ACHN (cell line): ENCODE data around the gene DSG4.
A peak's percentile ranks its signal among the peaks of the same experiment; 100 is the strongest.
"Not testable (repeated sequence)": the region's sequence is repeated elsewhere in the genome, so short reads cannot be mapped to it uniquely, and the experiment has no call there.

Experiments
- DNase-seq: peaks from one replicate; pipeline ENCODE4 v3.0.0-alpha.2; 2015
- in situ Hi-C: cut with HindIII; loops from 2 replicates; pipeline ENCODE4 v1.10.0; 2017; ENCODE audit warnings: low sequenced_read_pairs, low pct_ligation_motif_present, low pct_unique_long_range_greater_than_20kb

The DSG4 gene

DNA sequence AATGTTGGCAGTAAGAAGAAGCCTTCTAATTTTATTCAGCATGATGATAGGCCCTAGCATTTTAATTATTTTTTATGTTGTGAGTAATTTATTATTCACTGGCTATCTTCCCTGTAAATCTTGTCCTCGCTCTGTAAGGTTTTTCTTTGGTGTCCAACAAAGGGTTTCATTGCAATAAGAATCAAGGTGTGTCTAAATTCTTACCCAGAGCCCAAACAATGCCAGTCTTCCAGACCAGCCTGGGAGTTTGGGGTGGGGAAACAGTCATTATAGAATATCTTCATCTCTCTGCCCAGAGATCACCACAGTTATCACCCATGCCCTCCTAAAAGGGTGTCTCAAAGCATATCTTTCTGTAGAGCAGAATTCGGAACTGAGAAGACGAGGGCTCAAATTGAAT is at the start of gene DSG4:
DSG4 (plus strand) TSS at position 301 of the 400 bp plus-strand sequence. CDS start 135 bp downstream, outside the sequence.
- no peak for DNase-seq
- in situ Hi-C loops = no loop called here

GRCh38 chr18:31329787-31330438 is 46.7 kb upstream of the DSG4 start:
- in situ Hi-C loops = no loop called here
- DNase-seq = no peak

DNA sequence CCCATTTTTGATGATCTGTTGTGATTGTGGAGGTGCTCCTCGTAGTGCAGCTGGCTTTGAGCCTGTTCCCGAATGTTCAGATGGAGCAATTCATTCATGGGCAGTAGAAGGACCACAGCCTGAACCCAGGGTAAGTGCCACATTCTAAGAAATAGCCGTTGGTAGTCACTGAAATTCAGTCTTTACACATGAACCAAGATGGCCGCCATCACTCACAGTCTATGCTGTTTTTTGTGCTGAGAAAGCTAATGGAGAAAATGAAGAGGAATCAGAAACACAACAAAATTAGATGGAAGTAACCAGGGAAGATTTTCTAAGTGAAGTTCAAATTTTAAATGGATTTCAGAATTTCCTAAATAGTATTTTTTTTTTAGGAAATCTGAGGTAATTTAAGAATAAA is 33.1 kb upstream of the DSG4 start:
- in situ Hi-C loops = no loop called here
- no peak for DNase-seq

DNA sequence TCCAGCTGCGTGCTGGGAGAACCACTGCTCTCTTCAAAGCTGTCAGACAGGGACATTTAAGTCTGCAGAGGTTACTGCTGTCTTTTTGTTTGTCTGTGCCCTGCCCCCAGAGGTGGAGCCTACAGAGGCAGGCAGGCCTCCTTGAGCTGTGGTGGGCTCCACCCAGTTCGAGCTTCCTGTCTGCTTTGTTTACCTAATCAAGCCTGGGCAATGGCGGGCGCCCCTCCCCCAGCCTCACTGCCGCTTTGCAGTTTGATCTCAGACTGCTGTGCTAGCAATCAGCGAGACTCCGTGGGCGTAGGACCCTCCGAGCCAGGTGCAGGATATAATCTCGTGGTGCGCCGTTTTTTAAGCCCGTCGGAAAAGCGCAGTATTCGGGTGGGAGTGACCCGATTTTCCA is 23.2 kb upstream of the DSG4 start:
- in situ Hi-C loops, DNase-seq: not testable (repeated sequence)

- DNase-seq = no peak
Measured at GRCh38 chr18:31354990-31355389, 21.6 kb upstream of the DSG4 start.

GRCh38 chr18:31356025-31356424 is 20.6 kb upstream of the DSG4 start:
- in situ Hi-C loops = no loop called here
- DNase-seq = no peak

More at GRCh38 chr18:31354990-31355389, 21.6 kb upstream of the DSG4 start:
- in situ Hi-C loops = no loop called here

DNA sequence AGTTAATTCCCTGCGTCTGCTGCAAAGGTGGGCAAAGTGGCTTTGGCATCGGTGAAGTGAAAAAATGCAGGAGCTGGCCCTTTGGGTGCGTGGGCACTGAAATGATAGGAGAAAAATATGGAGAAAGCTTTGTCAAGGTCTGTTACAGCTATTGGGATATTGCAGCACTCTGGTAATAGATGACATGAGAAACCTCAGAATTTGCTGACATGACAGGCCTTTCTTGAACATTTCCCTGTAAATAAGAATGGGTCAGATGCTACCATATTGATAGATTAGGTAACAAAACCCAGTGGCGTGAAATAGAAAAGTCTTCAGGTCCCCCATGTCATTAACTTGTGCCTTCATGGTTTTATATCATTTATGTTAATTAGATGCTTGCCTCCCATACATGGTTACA is 12.4 kb upstream of the DSG4 start:
- in situ Hi-C loops = no loop called here
- DNase-seq = no peak

DNA sequence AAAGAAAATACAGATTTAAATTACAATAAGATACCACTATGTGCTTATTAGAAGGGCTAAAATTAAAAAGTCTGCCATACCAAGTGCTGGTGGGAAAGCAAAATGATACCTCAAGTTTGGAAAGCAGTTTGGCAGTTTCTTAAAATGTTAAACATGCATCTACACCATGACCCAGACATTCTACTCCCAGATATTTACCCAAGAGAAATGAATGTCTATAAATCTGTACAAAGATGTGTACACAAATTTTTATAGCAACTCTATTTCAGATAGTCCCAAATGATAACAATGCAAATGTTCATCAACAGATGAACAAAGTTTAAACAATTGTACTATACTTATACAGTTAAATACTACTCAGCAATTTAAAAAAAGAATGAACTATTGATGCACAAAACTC is 7.1 kb upstream of the DSG4 start:
- in situ Hi-C loops = no loop called here

DNA sequence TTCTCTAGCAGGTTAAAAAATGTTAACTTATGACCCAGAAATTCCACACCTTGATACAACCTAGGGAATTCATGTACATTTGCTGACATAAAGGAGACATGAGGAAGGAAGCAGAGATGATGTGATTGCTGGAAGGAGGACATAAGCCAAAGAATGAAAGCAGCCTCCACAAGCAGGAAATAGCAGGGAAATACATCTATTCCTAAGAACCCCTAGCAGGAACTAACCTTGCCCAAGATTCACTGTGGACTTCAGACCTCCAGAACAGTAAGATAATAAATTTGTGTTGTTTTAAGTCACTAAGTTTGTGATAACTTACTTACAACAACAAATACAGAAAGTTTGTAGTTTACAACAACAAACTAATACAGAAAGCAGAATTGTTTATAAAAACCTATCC is 4.6 kb upstream of the DSG4 start:
- in situ Hi-C loops = no loop called here
- no peak for DNase-seq

More for the DNA sequence above, 7.1 kb upstream of the DSG4 start:
- no peak for DNase-seq

- DNase-seq = no peak
- in situ Hi-C loops = no loop called here
Measured at GRCh38 chr18:31373641-31374040, 2.9 kb upstream of the DSG4 start.

DNA sequence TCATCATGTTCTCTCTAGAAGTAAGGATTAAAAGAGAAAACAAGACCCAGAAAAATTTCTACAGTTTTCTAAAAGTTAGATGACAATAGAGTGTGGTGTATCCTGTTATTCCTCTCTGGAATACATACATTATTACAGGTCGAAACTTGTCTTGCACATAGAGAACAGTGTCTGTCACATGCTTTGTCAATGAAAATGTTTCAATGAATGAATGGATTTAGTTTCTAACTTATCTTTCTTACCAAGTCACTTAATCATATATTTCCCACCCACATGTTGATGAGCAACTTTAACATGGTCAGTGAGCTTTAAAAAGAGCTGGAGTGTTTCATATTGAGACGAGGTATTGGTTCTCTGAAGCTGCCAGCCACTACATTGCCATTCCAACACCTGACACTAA is 4.3 kb downstream of the DSG4 start:
- DNase-seq = no peak
- in situ Hi-C loops = no loop called here

DNA sequence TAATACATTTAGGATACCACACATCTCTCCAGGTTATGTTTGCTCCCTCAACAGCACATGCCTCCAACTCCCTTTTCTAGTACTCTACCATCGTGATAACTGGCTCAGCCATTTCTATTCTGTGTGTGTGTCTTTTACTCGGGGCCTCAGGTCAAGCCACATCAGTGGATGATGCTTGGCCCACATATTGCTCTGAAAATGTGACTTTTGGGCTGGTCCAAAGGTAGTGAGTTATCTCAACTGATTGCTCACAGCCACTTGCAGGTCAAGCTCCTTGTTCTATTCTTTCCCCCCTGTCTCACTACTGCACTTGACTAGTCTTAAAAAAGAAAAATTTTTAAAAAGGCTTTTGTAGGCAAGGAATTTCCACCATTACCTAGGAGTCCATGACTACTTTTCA is 5.5 kb downstream of the DSG4 start:
- in situ Hi-C loops = no loop called here
- DNase-seq = no peak

DNA sequence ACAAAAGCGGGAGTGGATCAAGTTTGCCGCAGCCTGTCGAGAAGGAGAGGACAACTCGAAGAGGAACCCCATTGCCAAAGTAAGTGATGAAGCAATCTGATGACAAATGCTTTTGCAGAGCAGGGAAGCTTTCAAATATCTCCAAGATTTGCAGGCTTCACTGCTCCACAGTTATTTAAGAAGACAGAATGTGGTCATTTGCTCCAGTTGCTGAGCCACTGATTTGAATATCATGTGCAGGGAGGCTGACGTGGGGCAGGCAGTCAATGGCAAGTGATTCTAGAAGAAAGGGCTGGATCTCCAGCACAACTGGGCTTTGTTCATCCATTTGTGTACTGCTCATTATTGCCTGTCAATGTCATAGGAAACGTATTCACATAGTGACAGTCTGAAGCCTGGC is 10.2 kb downstream of the DSG4 start:
- peak; percentile 91 for DNase-seq
- in situ Hi-C loops = no loop called here

DNA sequence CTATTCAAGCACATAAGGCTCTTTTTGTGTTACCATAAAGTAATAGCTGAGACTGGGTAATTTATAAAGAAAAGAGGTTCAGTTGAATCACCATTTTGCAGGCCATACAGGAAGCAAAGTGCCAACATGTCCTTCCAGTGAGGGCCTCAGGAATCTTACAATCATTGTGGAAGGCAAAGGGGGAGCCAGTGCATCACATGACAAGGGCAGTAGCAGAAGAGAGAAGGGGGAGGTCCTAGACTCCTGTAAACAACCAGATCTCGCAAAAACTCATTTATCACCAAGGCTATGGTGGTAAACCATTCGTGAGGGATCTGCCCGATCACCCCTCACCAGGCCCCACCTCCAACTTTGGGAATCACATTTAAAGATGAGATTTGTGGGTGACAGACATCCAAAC is 16.7 kb downstream of the DSG4 start:
- in situ Hi-C loops = no loop called here
- no peak for DNase-seq

- in situ Hi-C loops = no loop called here
Measured at GRCh38 chr18:31396796-31397612, 20.4 kb downstream of the DSG4 start.

DNA sequence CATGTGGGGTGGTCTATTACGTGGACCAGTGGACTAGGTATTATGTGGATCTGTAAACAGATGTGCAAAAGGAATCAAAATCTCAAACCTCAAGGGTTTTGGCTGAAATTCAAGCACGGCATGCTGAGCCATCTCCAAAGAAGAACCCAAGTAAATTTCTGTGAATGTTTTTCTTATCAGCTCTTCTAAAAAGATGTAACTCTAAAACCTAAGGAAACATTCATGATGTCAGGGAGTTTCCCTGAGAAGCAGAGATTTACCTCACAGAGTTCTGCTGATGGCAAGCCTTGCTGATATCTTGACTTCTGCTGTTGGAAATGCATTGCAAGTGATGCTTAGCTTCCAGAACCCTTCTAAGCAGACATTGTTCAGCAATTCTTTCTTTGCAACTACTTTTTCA is 21.6 kb downstream of the DSG4 start:
- DNase-seq = no peak
- in situ Hi-C loops = no loop called here

More at GRCh38 chr18:31396796-31397612, 20.4 kb downstream of the DSG4 start:
- DNase-seq = no peak

- in situ Hi-C loops = no loop called here
- DNase-seq = no peak
Measured at GRCh38 chr18:31399306-31400032, 22.9 kb downstream of the DSG4 start.

DNA sequence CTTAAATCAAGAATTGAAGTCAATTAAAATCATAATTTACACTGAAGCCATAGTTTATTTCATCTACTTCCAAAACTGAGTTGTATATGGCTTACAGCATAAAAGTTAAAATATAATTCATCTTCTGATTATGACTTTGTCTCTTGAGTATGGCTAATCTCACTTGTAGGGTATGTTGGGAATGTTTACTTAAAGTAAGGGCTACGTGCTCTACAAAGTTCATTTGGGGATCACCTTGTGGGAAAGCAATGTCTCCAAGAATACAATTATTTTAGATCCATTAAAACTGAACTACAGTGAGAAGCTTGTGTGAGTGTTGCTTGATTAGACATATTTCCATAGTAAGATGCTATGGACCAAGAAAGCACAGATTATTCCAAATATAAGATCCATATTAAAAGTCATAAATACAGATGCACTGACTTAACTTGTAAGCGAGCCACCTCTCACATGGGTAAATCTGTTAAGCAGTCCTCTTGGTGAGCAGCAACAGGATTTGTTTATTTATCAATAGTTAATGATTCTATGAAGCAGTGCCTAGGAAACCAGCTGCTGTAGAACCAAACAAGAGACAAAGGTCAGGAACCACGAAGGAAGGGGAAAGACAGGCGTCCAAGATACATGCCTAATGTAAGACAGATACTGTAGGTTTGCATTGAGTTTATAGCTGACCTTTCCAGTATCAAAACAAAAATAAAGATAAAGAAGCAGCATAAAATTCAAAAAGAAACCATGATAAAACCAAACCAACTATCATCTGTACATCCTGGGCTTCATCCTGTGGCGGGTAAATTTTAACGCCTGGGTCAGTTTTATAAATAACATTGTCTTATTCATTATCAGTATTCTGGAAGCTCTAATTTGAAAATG is 24.8 kb downstream of the DSG4 start:
- in situ Hi-C loops = no loop called here
- DNase-seq = no peak

DNA sequence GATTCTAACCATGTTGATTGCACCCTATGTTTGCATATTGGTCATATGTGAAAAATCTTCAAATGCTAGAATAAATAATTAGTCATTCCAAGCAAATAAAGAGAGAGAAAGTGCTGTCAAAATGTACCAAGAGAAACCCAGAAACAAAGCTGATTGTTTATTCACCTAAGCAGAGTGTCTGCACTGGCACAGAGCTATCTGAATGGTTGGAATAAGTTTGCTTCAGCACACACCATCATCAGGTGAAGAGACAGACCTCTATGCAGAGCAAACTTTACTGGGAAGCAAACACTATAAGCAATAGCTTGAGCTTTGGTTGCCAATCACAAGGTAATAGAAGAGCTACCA is 25.4 kb downstream of the DSG4 start:
- DNase-seq = no peak
- in situ Hi-C loops = no loop called here
